ENCODE data around the gene PHLPP1.

The PHLPP1 gene

DNA sequence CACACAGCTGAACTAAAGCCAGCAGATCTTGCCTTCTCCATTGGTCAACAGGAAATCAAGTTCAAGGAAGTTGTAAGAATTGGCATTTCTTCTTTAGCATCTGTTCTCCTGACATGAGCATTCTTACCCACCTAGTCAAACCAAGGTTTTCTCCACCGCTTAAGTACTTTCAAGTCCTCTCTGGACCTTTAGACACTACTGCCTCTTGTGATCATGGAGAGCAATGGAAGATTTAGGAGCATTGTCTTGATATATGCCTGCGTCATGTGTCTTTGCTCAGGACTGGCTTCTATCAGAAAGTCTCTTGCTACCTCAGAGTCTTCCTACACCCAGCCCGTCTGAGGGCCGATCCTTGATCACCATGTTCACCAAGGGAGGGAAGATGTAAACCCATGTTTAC, 262.2 kb downstream of the PHLPP1 start:
- Histone ChIP-seq H3K27me3 (ENCODE audit: control insufficient read depth in 5 of 5, insufficient read depth in 4 of 5, low read length in 5 of 5) (no peaks in the 10 kb centered on the region), H3K36me3 (ENCODE audit: control insufficient read depth in 5 of 5, insufficient read depth in 5 of 5, low read length in 5 of 5) (peaks cover 9 to 50% (median 43%) of the 10 kb centered on the region in 5 donors), H3K9me3 (ENCODE audit: control insufficient read depth in 5 of 5, low read length in 5 of 5) (no peaks in the 10 kb centered on the region), H3K4me3 (ENCODE audit: low read depth in 1 of 5, low read length in 5 of 5) (no peak overlapping the region), H3K27ac (ENCODE audit: low read depth, low read length) (no peak overlapping the region), H3K9ac (ENCODE audit: low read length in 5 of 5) (no peak overlapping the region), H3K4me1 (ENCODE audit: control insufficient read depth in 5 of 5, insufficient read depth in 5 of 5, low read length in 5 of 5) (peaks cover 2 to 15% (median 4%) of the 10 kb centered on the region in 5 donors)

DNA sequence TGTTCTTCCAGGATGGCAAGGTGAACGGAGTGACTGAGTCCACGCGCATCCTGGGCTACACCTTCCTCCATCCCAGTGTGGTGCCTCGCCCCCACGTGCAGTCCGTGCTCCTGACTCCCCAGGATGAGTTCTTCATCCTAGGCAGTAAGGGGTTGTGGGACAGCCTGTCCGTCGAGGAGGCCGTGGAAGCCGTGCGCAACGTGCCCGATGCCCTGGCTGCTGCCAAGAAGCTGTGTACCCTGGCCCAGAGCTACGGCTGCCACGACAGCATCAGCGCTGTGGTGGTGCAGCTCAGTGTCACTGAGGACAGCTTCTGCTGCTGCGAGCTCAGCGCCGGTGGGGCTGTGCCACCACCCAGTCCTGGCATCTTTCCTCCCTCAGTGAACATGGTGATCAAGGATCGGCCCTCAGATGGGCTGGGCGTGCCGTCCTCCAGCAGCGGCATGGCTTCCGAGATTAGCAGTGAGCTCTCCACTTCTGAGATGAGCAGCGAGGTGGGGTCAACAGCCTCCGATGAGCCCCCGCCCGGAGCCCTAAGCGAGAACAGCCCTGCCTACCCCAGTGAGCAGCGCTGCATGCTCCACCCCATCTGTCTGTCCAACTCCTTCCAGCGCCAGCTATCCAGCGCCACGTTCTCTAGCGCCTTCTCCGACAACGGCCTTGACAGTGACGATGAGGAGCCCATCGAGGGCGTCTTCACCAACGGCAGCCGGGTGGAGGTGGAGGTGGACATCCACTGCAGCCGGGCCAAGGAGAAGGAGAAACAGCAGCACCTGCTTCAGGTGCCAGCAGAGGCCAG, 263.1 kb downstream of the PHLPP1 start:
- Histone ChIP-seq H3K9ac (ENCODE audit: low read length in 5 of 5) (no peak overlapping the region), H3K27me3 (ENCODE audit: control insufficient read depth in 5 of 5, insufficient read depth in 4 of 5, low read length in 5 of 5) (no peaks in the 10 kb centered on the region), H3K36me3 (ENCODE audit: control insufficient read depth in 5 of 5, insufficient read depth in 5 of 5, low read length in 5 of 5) (peaks cover 5 to 45% (median 39%) of the 10 kb centered on the region in 5 donors), H3K4me3 (ENCODE audit: low read depth in 1 of 5, low read length in 5 of 5) (no peak overlapping the region), H3K27ac (ENCODE audit: low read depth, low read length) (no peak overlapping the region), H3K9me3 (ENCODE audit: control insufficient read depth in 5 of 5, low read length in 5 of 5) (no peaks in the 10 kb centered on the region), H3K4me1 (ENCODE audit: control insufficient read depth in 5 of 5, insufficient read depth in 5 of 5, low read length in 5 of 5) (peaks cover 2 to 17% (median 7%) of the 10 kb centered on the region in 5 donors)

DNA sequence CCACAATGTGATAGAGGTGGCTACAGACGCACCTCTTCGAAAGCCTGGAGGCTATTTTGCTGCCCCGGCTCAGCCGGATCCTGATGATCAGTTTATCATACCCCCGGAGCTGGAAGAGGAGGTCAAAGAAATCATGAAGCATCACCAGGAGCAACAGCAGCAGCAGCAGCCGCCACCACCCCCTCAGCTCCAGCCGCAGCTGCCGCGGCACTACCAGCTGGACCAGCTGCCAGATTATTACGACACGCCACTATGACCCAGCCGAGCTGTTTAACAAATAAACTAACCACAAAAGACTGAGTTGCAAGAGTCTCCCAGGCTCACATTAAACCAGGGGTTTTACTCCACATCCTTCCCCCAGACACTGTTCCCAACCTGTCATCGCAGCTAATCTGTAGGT, 263.8 kb downstream of the PHLPP1 start:
- H3K36me3 ChIP-seq (ENCODE audit: control insufficient read depth in 5 of 5, insufficient read depth in 5 of 5, low read length in 5 of 5): peaks cover 4 to 41% (median 35%) of the 10 kb centered on the region in 5 donors
- H3K4me3 ChIP-seq (ENCODE audit: low read depth in 1 of 5, low read length in 5 of 5): no peak overlapping the region
- H3K27ac ChIP-seq (ENCODE audit: low read depth, low read length): no peak overlapping the region
- H3K9me3 ChIP-seq (ENCODE audit: control insufficient read depth in 5 of 5, low read length in 5 of 5): no peaks in the 10 kb centered on the region
- no peak overlapping the region for H3K9ac ChIP-seq (ENCODE audit: low read length in 5 of 5)
- H3K27me3 ChIP-seq (ENCODE audit: control insufficient read depth in 5 of 5, insufficient read depth in 4 of 5, low read length in 5 of 5): no peaks in the 10 kb centered on the region
- peaks cover 2 to 17% (median 7%) of the 10 kb centered on the region in 5 donors for H3K4me1 ChIP-seq (ENCODE audit: control insufficient read depth in 5 of 5, insufficient read depth in 5 of 5, low read length in 5 of 5)

DNA sequence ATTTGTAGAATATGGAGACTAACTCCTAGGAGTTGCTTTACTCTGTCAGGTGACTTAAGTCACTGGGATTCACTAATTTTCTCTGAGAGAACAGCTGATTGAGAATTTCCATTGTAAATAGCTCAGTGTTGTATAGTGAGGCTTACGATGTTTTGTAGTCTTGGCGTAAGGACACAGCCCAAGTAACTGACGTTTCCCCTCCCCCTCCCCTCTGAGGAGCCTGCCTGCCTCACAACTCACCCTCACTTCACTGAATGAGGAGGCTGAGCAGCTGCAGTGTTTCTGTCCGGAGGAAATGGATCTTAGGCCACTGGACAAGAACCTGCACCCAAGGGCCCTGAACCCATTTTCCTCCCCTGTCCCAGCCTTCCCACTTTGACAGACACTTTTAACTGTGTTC, 264.6 kb downstream of the PHLPP1 start:
- Histone ChIP-seq H3K9me3 (ENCODE audit: control insufficient read depth in 5 of 5, low read length in 5 of 5) (no peaks in the 10 kb centered on the region), H3K27ac (ENCODE audit: low read depth, low read length) (no peak overlapping the region), H3K27me3 (ENCODE audit: control insufficient read depth in 5 of 5, insufficient read depth in 4 of 5, low read length in 5 of 5) (no peaks in the 10 kb centered on the region), H3K4me1 (ENCODE audit: control insufficient read depth in 5 of 5, insufficient read depth in 5 of 5, low read length in 5 of 5) (peaks cover 2 to 17% (median 7%) of the 10 kb centered on the region in 5 donors), H3K4me3 (ENCODE audit: low read depth in 1 of 5, low read length in 5 of 5) (no peak overlapping the region), H3K9ac (ENCODE audit: low read length in 5 of 5) (no peak overlapping the region), H3K36me3 (ENCODE audit: control insufficient read depth in 5 of 5, insufficient read depth in 5 of 5, low read length in 5 of 5) (peaks cover 4 to 41% (median 35%) of the 10 kb centered on the region in 5 donors)

DNA sequence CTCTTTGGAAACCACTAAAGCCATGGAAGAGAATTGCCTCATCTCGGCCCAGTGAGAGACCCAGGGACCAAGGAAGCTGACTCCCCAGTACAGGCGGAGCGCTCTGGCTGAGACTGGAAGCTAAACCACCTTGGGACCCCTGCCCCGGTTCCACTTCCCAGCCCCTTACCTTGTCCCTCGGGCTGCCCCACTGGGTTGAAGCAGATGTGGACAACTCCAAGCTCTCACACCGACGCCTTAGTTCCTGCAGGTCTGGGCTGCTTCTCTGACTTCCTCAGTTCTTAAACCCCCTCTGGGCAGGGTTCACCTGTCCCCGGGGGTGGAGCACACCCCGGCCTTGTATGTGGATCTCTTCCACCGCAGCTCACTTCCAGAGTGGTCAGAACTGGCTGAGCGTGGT, 266.2 kb downstream of the PHLPP1 start:
- H3K9me3 ChIP-seq (ENCODE audit: control insufficient read depth in 5 of 5, low read length in 5 of 5): no peaks in the 10 kb centered on the region
- H3K27ac ChIP-seq (ENCODE audit: low read depth, low read length): no peak overlapping the region
- H3K4me3 ChIP-seq (ENCODE audit: low read depth in 1 of 5, low read length in 5 of 5): no peak overlapping the region
- peaks cover 2 to 17% (median 7%) of the 10 kb centered on the region in 5 donors for H3K4me1 ChIP-seq (ENCODE audit: control insufficient read depth in 5 of 5, insufficient read depth in 5 of 5, low read length in 5 of 5)
- H3K9ac ChIP-seq (ENCODE audit: low read length in 5 of 5): no peak overlapping the region
- no peaks in the 10 kb centered on the region for H3K27me3 ChIP-seq (ENCODE audit: control insufficient read depth in 5 of 5, insufficient read depth in 4 of 5, low read length in 5 of 5)
- H3K36me3 ChIP-seq (ENCODE audit: control insufficient read depth in 5 of 5, insufficient read depth in 5 of 5, low read length in 5 of 5): peaks cover 0 to 26% (median 21%) of the 10 kb centered on the region in 5 donors

DNA sequence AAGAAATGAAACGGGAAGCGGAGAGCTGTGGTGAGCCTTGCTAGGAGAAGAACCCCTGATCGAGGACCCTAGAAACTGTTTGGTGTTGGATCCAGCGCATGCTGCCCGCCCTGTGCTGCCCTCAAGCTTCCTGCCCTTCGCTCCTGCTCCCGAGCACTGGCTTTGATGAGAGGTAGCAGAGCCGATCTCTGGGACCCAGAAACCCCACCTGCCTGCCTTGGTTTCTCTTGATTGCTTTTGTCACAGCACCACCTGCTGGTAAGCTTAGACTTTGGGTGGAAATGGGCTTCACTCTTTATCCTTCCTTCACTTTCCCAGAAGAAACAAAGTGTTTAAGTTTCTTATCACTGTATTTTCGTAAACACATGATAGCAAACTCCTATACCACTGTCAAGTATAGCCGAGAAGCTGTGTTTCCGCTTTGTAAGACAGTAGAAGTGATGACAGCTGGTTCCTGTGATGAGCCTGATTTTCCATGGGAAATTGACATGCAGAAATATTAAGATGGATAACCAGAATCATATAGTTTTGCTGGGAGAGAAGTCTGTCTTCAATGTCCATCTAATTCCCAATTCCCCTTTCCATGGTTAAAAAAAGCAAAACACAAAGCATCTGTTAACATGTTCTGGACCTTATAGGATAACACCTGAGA, 267.4 kb downstream of the PHLPP1 start:
- peaks cover 0 to 21% (median 18%) of the 10 kb centered on the region in 5 donors for H3K36me3 ChIP-seq (ENCODE audit: control insufficient read depth in 5 of 5, insufficient read depth in 5 of 5, low read length in 5 of 5)
- no peaks in the 10 kb centered on the region for H3K9me3 ChIP-seq (ENCODE audit: control insufficient read depth in 5 of 5, low read length in 5 of 5)
- H3K27me3 ChIP-seq (ENCODE audit: control insufficient read depth in 5 of 5, insufficient read depth in 4 of 5, low read length in 5 of 5): no peaks in the 10 kb centered on the region
- H3K4me3 ChIP-seq (ENCODE audit: low read depth in 1 of 5, low read length in 5 of 5): peak overlapping the region; percentile 51 to 66 (median 63)
- H3K4me1 ChIP-seq (ENCODE audit: control insufficient read depth in 5 of 5, insufficient read depth in 5 of 5, low read length in 5 of 5): peaks cover 2 to 9% (median 7%) of the 10 kb centered on the region in 5 donors
- no peak overlapping the region for H3K27ac ChIP-seq (ENCODE audit: low read depth, low read length)
- H3K9ac ChIP-seq (ENCODE audit: low read length in 5 of 5): peak overlapping the region in 3 of 5 donors; percentile 41 to 50 (median 48)

DNA sequence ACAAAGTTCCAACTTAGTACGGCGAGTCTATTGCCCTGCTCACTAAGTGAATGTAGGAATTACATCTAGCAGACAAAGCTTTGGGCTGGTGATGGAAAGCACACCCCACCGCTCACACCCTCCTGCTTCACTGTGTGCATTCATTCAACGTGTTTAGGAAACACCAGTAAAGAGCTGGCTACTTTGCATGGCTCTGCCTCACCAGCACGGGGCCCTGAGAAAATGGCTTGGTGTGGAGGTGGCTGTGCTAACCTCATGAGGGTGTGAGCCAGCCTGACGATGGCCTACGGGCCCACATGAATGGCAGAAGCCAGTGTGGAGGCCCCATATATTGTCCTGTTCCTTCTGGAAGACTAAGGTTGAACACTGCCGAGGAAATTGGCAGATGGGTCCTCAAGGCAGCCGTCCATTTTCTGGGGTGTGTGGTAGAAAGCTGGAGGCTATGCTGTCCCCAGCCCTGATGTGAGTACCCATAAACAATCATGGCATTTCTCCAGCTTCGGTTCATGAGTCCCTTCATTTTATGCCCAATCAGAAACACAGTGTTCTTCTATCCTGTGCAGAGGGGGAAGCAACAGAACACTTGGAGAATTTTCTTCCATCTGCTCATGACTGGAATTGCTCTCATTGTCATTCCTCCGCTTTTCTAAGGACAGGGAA, 269.4 kb downstream of the PHLPP1 start:
- Histone ChIP-seq H3K27me3 (ENCODE audit: control insufficient read depth in 5 of 5, insufficient read depth in 4 of 5, low read length in 5 of 5) (no peaks in the 10 kb centered on the region), H3K4me3 (ENCODE audit: low read depth in 1 of 5, low read length in 5 of 5) (no peak overlapping the region), H3K27ac (ENCODE audit: low read depth, low read length) (no peak overlapping the region), H3K9me3 (ENCODE audit: control insufficient read depth in 5 of 5, low read length in 5 of 5) (no peaks in the 10 kb centered on the region), H3K4me1 (ENCODE audit: control insufficient read depth in 5 of 5, insufficient read depth in 5 of 5, low read length in 5 of 5) (peaks cover 2 to 20% (median 14%) of the 10 kb centered on the region in 5 donors), H3K36me3 (ENCODE audit: control insufficient read depth in 5 of 5, insufficient read depth in 5 of 5, low read length in 5 of 5) (peaks cover 0 to 4% (median 2%) of the 10 kb centered on the region in 5 donors), H3K9ac (ENCODE audit: low read length in 5 of 5) (no peak overlapping the region)

DNA sequence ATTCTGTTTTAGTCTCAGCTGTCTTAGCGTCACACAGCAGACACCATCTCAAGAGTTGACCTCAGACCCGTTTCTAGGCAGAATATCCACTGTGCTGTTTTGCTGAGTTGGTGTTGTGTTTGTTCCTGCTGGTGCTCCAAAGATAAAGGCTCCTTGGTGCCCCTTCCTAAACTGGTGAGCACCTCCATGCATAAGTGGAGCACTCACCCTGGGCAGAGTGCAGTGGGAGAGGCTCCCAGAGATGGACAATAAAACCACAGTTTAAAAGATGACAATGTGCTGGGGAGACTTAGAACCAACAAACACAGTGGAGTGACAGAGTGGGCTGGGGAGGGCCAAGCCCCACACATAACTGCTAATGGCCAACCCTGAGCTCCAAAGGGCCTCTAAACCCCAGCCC, 271.1 kb downstream of the PHLPP1 start:
- H3K27me3 ChIP-seq (ENCODE audit: control insufficient read depth in 5 of 5, insufficient read depth in 4 of 5, low read length in 5 of 5): no peaks in the 10 kb centered on the region

DNA sequence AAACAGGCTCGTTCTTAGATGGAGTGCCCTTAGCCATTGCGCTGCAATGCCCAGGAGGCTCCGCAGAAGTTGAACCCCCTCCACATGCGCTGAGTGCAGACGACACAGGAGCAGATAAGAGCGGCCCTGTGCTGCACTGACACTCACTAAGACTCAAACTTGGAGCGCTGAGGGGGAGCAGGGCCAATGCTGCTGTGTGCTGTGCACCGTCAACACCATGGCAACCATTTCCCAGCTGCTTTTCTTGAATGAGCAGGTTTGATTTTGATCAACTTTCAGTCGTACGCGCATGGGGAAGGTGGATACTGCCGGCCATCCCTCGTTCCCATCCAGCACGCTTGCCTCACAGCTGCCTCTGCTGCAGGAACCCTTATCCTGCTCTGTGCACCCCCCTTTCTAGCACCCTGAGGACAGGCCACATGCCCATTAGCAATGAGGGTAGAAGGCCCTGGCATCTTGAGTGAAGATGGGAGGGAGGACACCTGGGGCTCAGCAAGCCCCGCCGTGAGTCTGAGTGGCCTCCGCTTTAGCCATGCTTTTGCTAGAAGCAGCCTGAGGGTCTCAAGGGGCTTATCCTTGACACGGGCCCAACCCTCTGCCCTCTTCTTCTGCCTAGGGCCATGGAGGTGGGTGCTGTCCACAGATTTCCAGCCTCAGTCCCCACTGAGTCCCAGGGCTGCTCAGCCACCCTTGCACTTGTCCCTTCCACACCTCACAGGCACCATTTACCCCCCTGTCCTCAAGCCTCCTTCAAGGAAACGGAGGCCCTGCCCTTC, 271.9 kb downstream of the PHLPP1 start:
- Histone ChIP-seq H3K4me3 (ENCODE audit: low read depth in 1 of 5, low read length in 5 of 5) (no peak overlapping the region), H3K4me1 (ENCODE audit: control insufficient read depth in 5 of 5, insufficient read depth in 5 of 5, low read length in 5 of 5) (peaks cover 2 to 19% (median 14%) of the 10 kb centered on the region in 5 donors), H3K36me3 (ENCODE audit: control insufficient read depth in 5 of 5, insufficient read depth in 5 of 5, low read length in 5 of 5) (no peaks in the 10 kb centered on the region), H3K27ac (ENCODE audit: low read depth, low read length) (no peak overlapping the region), H3K27me3 (ENCODE audit: control insufficient read depth in 5 of 5, insufficient read depth in 4 of 5, low read length in 5 of 5) (no peaks in the 10 kb centered on the region), H3K9me3 (ENCODE audit: control insufficient read depth in 5 of 5, low read length in 5 of 5) (no peaks in the 10 kb centered on the region), H3K9ac (ENCODE audit: low read length in 5 of 5) (no peak overlapping the region)

More for the DNA sequence above, 271.1 kb downstream of the PHLPP1 start:
- H3K4me1 ChIP-seq (ENCODE audit: control insufficient read depth in 5 of 5, insufficient read depth in 5 of 5, low read length in 5 of 5): peaks cover 2 to 20% (median 14%) of the 10 kb centered on the region in 5 donors
- H3K36me3 ChIP-seq (ENCODE audit: control insufficient read depth in 5 of 5, insufficient read depth in 5 of 5, low read length in 5 of 5): no peaks in the 10 kb centered on the region
- no peaks in the 10 kb centered on the region for H3K9me3 ChIP-seq (ENCODE audit: control insufficient read depth in 5 of 5, low read length in 5 of 5)
- no peak overlapping the region for H3K27ac ChIP-seq (ENCODE audit: low read depth, low read length)
- H3K4me3 ChIP-seq (ENCODE audit: low read depth in 1 of 5, low read length in 5 of 5): no peak overlapping the region
- no peak overlapping the region for H3K9ac ChIP-seq (ENCODE audit: low read length in 5 of 5)

Data from subcutaneous abdominal adipose tissue (tissue), 5 donors.